ENCODE data around the gene CASP4.

DNA sequence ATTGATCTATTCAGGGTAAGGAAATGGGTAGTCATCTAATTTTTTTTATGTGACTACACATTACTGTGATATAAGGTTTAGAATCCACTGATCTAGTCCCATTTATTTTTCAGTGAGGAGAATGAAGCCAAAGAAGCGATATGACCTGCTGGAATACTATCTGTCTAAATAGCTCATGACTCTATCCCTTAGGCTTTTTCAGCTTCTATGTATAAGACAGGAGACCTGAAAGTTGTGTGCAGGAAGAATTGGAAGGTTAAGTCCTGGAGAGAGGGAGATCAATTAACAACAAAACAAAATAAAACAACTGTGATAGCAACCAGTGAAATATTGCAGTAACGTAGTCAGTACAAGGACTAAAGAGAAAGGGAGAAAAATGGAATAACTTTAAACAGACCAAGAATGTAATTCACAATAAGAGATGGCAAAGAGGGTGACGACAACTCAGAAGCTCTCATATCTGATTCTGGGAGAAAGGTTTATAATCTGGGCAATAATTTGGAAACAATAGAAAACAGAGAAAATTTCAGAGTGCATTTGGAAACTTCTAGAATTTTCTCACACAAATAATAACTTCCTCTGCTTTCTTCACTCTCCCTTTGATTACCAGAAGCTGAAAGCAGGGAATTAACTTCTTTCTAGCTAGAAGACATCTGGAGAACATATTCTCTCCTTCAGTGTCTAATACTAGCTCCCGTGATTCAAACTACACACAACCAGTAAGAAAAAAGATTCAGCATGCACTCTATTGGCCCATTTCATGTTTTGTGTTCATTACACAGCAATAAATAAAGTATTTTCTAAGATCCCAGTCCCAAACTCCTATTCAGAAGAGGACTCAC lies 50.9 kb downstream of the CASP4 start:
- TF ChIP-seq, protein P1, sequence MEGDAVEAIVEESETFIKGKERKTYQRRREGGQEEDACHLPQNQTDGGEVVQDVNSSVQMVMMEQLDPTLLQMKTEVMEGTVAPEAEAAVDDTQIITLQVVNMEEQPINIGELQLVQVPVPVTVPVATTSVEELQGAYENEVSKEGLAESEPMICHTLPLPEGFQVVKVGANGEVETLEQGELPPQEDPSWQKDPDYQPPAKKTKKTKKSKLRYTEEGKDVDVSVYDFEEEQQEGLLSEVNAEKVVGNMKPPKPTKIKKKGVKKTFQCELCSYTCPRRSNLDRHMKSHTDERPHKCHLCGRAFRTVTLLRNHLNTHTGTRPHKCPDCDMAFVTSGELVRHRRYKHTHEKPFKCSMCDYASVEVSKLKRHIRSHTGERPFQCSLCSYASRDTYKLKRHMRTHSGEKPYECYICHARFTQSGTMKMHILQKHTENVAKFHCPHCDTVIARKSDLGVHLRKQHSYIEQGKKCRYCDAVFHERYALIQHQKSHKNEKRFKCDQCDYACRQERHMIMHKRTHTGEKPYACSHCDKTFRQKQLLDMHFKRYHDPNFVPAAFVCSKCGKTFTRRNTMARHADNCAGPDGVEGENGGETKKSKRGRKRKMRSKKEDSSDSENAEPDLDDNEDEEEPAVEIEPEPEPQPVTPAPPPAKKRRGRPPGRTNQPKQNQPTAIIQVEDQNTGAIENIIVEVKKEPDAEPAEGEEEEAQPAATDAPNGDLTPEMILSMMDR (IDR thresholded peaks at IDR 0.05; ENCODE audit: insufficient read depth, low read depth, low read length): no peak
- TF ChIP-seq EZH2 (IDR thresholded peaks at IDR 0.05; ENCODE audit: insufficient read depth, low read length): no peak

All from astrocyte (in vitro differentiated cells and primary cell).